ENCODE results near the gene USP40. TPM values are rescaled to one million over a fixed set of nuclear protein-coding genes. Genes with fewer than 3 reads are reported as not detected.

Gene USP40
- total RNA-seq, 3 donors from 2014 or later, result 29.2 to 53.4 (median 35.2) TPM

- no peak overlapping the region for H3K4me3 ChIP-seq
- no peaks in the 10 kb centered on the region for H3K9me3 ChIP-seq
- no peak overlapping the region for H3K27ac ChIP-seq
- peaks cover 6% of the 10 kb centered on the region for H3K36me3 ChIP-seq
- no peak for DNase-seq (ENCODE audit: low spot score in 2 of 2)
- no peak for TF ChIP-seq POLR2A (IDR thresholded peaks at IDR 0.05)
- TF ChIP-seq CTCF (IDR thresholded peaks at IDR 0.05), result no peak
- no peak for TF ChIP-seq POLR2AphosphoS5 (IDR thresholded peaks at IDR 0.05)
- intact Hi-C loops (cut with DNase I; ENCODE audit: low total_unique reads), result loop anchor here (10.0 kb wide), 1 partner anchor 267 kb away; the partner anchor contains the start of genes UGT1A4 and UGT1A5
- H3K27me3 ChIP-seq, result no peaks in the 10 kb centered on the region
- H3K4me1 ChIP-seq, result no peaks in the 10 kb centered on the region
Measured at GRCh38 chr2:233447506-233448219, 118.9 kb downstream of the USP40 start.

- H3K36me3 ChIP-seq, result peaks cover 6% of the 10 kb centered on the region
- DNase-seq (ENCODE audit: low spot score in 2 of 2), result no peak
Measured at GRCh38 chr2:233446606-233447305, 119.8 kb downstream of the USP40 start.

GRCh38 chr2:233446121-233446520 is 120.5 kb downstream of the USP40 start:
- no peak for TF ChIP-seq POLR2AphosphoS5 (IDR thresholded peaks at IDR 0.05)
- no peak for TF ChIP-seq CTCF (IDR thresholded peaks at IDR 0.05)
- no peak for TF ChIP-seq POLR2A (IDR thresholded peaks at IDR 0.05)
- no peak for DNase-seq (ENCODE audit: low spot score in 2 of 2)
- Histone ChIP-seq H3K27ac (no peak overlapping the region), H3K4me3 (no peak overlapping the region), H3K27me3 (no peaks in the 10 kb centered on the region), H3K36me3 (peaks cover 6% of the 10 kb centered on the region), H3K4me1 (no peaks in the 10 kb centered on the region), H3K9me3 (no peaks in the 10 kb centered on the region)
- intact Hi-C loops (cut with DNase I; ENCODE audit: low total_unique reads), result loop anchor here (10.0 kb wide), 1 partner anchor 269 kb away; the partner anchor contains the start of genes UGT1A4 and UGT1A5

More at GRCh38 chr2:233446606-233447305, 119.8 kb downstream of the USP40 start:
- Histone ChIP-seq H3K4me3 (no peak overlapping the region), H3K9me3 (no peaks in the 10 kb centered on the region), H3K27me3 (no peaks in the 10 kb centered on the region), H3K27ac (no peak overlapping the region), H3K4me1 (no peaks in the 10 kb centered on the region)
- TF ChIP-seq POLR2AphosphoS5 (IDR thresholded peaks at IDR 0.05) (no peak), CTCF (IDR thresholded peaks at IDR 0.05) (no peak), POLR2A (IDR thresholded peaks at IDR 0.05) (no peak)
- intact Hi-C loops (cut with DNase I; ENCODE audit: low total_unique reads), result loop anchor here (10.0 kb wide), 1 partner anchor 268 kb away; the partner anchor contains the start of genes UGT1A4 and UGT1A5

- Histone ChIP-seq H3K4me3 (no peak overlapping the region), H3K36me3 (peaks cover 6% of the 10 kb centered on the region), H3K9me3 (no peaks in the 10 kb centered on the region), H3K27me3 (no peaks in the 10 kb centered on the region), H3K4me1 (no peaks in the 10 kb centered on the region), H3K27ac (no peak overlapping the region)
- intact Hi-C loops (cut with DNase I; ENCODE audit: low total_unique reads), result loop anchor here (10.0 kb wide), 1 partner anchor 270 kb away; the partner anchor contains the start of genes UGT1A4 and UGT1A5
- DNase-seq (ENCODE audit: low spot score in 2 of 2), result no peak
- TF ChIP-seq CTCF (IDR thresholded peaks at IDR 0.05) (no peak), POLR2AphosphoS5 (IDR thresholded peaks at IDR 0.05) (no peak), POLR2A (IDR thresholded peaks at IDR 0.05) (no peak)
Measured at GRCh38 chr2:233445152-233445830, 121.3 kb downstream of the USP40 start.
